Spinal cord (tissue), 10 donors: ENCODE measurements around the gene LCN15. TPM values are rescaled to one million over a fixed set of nuclear protein-coding genes. Genes with fewer than 3 reads are reported as not detected.
A peak's percentile ranks its signal among the peaks of the same experiment; 100 is the strongest.
"Not testable (repeated sequence)": the region's sequence is repeated elsewhere in the genome, so short reads cannot be mapped to it uniquely, and the experiment has no call there.

ENCODE experiments used
- DNase-seq, 6 donors: peaks; one replicate each; pipeline versions ENCODE4 v3.0.0 to v3.0.0-alpha.2; 2013 to 2015; ENCODE audit warnings: low spot score in 6 of 6, low read depth in 4 of 6
- H3K27ac ChIP-seq: one replicate; pipeline ENCODE4 v1.5.1; 2013; ENCODE audit warnings: low read depth, low read length, control low read depth
- H3K27me3 ChIP-seq: one replicate; pipeline ENCODE4 v1.6.1; 2013; ENCODE audit warnings: low read length; ENCODE audit not compliant: control insufficient read depth, insufficient read depth
- H3K36me3 ChIP-seq: one replicate; pipeline ENCODE4 v1.6.1; 2013; ENCODE audit warnings: low read length; ENCODE audit not compliant: control insufficient read depth, insufficient read depth
- H3K4me1 ChIP-seq: one replicate; pipeline ENCODE4 v1.6.1; 2013; ENCODE audit warnings: low read length; ENCODE audit not compliant: control insufficient read depth, insufficient read depth
- H3K4me3 ChIP-seq: one replicate; pipeline ENCODE4 v1.5.1; 2013; ENCODE audit warnings: low read depth, low read length, control low read depth
- H3K9me3 ChIP-seq: one replicate; pipeline ENCODE4 v1.6.1; 2013; ENCODE audit warnings: low read length; ENCODE audit not compliant: control insufficient read depth, insufficient read depth
- WGBS: methylation state at CpG from one replicate; pipeline ENCODE4 v1.1.5; 2013; ENCODE audit warnings: missing lambda C conversion rate; ENCODE audit not compliant: insufficient coverage; 5-methylcytosine and 5-hydroxymethylcytosine counted together
- polyA plus RNA-seq, 2 donors: library from polyadenylated mRNA; unstranded; fragments of 120-200 nt; gene quantifications; one replicate each; pipeline ENCODE4 v1.2.1, GENCODE V29; 2013; ENCODE audit not compliant: insufficient read length in 2 of 2
- total RNA-seq, 2 donors: library from RNA; depleted of rRNA in 1 of 2; stranded (reverse); fragments of 120-200 nt in 1 of 2; fragments of >200 nt in 1 of 2; gene quantifications; one replicate each; pipeline versions ENCODE4 v1.2.3 to v1.2.4, GENCODE V29; 2013 to 2014
- donor health status: healthy.

LCN15 gene
- total and polyA plus RNA-seq, 4 donors: 0.14 TPM; not detected in 3

DNA sequence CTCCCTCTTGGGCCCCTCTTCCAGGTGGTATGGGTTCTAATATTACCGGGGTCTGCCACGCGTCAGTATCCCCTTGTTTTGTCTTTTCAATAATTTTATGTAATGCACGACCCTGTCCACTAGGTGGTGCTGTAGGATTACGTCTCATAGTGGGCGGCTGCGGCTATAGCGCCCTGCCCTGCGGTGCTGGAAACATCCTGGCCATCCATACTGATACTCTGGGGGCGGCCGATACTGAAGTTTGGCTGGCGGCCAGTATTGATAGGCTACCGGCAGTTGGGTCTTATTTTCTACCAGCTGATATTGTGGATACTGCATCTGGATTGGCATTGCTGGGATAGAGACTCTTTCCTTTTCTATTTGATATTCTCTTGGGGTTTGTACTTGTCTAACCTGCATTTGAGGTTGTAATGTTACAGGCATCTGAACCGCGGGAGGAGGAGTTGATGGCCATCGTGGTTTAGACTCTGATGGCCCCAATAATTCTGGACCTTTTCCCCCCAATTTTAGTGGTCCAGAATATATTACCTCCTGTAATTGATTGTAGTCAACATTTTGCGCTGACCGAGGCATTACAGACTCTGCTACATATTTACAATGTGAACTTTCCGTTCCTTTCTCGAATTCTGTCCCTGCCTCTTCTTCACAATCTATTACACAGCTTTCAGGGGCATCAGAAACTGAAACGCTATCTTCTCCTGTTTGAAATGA is 23.5 kb upstream of the LCN15 start:
- peaks cover 27% of the 10 kb centered on the region for H3K4me1 ChIP-seq
- H3K27me3 ChIP-seq: no peaks in the 10 kb centered on the region
- H3K27ac ChIP-seq: no peak overlapping the region
- no peak overlapping the region for H3K4me3 ChIP-seq
- WGBS: 0% methylated on average over 7 of the region's 21 CpGs
- DNase-seq: peak in 3 of 6 donors; percentile 67 to 93 (median 90)
- no peaks in the 10 kb centered on the region for H3K9me3 ChIP-seq
- H3K36me3 ChIP-seq: peaks cover 7% of the 10 kb centered on the region

DNA sequence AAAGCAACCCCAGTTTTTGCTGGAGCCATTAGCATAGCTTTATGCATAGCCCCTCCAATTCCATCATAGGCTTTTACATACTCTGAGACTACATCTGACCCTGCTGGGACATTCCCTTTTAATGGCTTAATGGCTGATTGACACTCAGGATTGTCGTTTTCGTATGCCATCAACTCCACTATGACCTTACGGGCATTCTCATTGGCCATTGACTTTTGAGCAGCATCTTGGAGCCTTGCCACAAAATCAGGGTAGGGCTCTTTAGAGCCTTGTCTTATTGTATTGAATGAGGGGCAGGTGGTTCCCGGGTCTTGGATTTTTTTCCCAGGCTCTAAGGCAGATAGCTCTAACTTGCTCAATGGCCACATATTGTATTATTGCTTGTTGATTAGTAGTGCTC is 22.7 kb upstream of the LCN15 start:
- peak in 1 of 6 donors; percentile 33 for DNase-seq
- not testable (repeated sequence) for H3K27me3 ChIP-seq, H3K9me3 ChIP-seq, H3K4me3 ChIP-seq, H3K36me3 ChIP-seq, H3K27ac ChIP-seq
- no CpG with 5 or more reads among the region's 4 CpGs for WGBS
- peaks cover 18% of the 10 kb centered on the region for H3K4me1 ChIP-seq

GRCh38 chr9:136786451-136786850 is 22.1 kb upstream of the LCN15 start:
- H3K27me3 ChIP-seq: no peaks in the 10 kb centered on the region
- no peak overlapping the region for H3K4me3 ChIP-seq
- peaks cover 13% of the 10 kb centered on the region for H3K4me1 ChIP-seq
- 39% methylated on average over 6 of the region's 10 CpGs for WGBS
- H3K36me3 ChIP-seq: no peaks in the 10 kb centered on the region
- no peak for DNase-seq
- no peaks in the 10 kb centered on the region for H3K9me3 ChIP-seq
- no peak overlapping the region for H3K27ac ChIP-seq

- not testable (repeated sequence) for H3K27me3 ChIP-seq, DNase-seq, H3K9me3 ChIP-seq, H3K36me3 ChIP-seq, H3K4me1 ChIP-seq, H3K4me3 ChIP-seq, H3K27ac ChIP-seq
- WGBS: 85% methylated on average over 22 of the region's 23 CpGs
These were observed 21.4 kb upstream of the LCN15 start for GRCh38 chr9:136785565-136786355.

DNA sequence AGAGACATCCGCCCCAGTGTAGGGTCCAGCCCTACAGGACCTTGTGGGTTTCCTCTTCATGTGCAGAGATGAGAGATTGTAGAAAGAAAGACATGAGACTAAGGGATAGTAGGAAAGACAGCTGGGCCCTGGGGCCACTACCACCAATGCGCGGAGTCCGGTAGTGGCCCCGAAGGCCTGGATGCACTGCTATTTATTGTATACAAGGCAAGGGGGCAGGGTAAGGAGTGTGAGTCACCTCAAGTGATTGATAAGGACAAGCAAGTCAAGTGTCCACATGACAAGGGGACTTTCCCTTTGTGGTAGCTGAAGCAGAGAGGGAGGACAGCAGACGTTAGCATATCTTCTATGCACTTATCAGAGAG is 20.7 kb upstream of the LCN15 start:
- DNase-seq: no peak
- H3K4me3 ChIP-seq: no peak overlapping the region
- 96% methylated on average over 6 of the region's 6 CpGs for WGBS
- H3K9me3 ChIP-seq: no peaks in the 10 kb centered on the region
- peaks cover 8% of the 10 kb centered on the region for H3K4me1 ChIP-seq
- no peak overlapping the region for H3K27ac ChIP-seq
- H3K27me3 ChIP-seq: no peaks in the 10 kb centered on the region
- H3K36me3 ChIP-seq: no peaks in the 10 kb centered on the region

- H3K4me3 ChIP-seq: no peak overlapping the region
- no peaks in the 10 kb centered on the region for H3K9me3 ChIP-seq
- DNase-seq: peak in 1 of 6 donors; percentile 67
- 79% methylated on average over 3 of the region's 9 CpGs for WGBS
- H3K27ac ChIP-seq: no peak overlapping the region
- no peaks in the 10 kb centered on the region for H3K36me3 ChIP-seq
- no peaks in the 10 kb centered on the region for H3K27me3 ChIP-seq
- H3K4me1 ChIP-seq: peaks cover 5% of the 10 kb centered on the region
These were observed 20.1 kb upstream of the LCN15 start for GRCh38 chr9:136784249-136784996.

- no CpG with 5 or more reads among the region's 3 CpGs for WGBS
- H3K27me3 ChIP-seq: peaks cover 3% of the 10 kb centered on the region
- no peak overlapping the region for H3K4me3 ChIP-seq
- H3K9me3 ChIP-seq: no peaks in the 10 kb centered on the region
- peaks cover 1% of the 10 kb centered on the region for H3K4me1 ChIP-seq
- no peaks in the 10 kb centered on the region for H3K36me3 ChIP-seq
- H3K27ac ChIP-seq: no peak overlapping the region
- DNase-seq: no peak
These were observed 18.1 kb upstream of the LCN15 start for GRCh38 chr9:136782452-136782851.

GRCh38 chr9:136779808-136780207 is 15.5 kb upstream of the LCN15 start:
- H3K4me3 ChIP-seq: no peak overlapping the region
- no peak overlapping the region for H3K27ac ChIP-seq
- H3K4me1 ChIP-seq: no peaks in the 10 kb centered on the region
- no peak for DNase-seq
- 47% methylated on average over 3 of the region's 5 CpGs for WGBS
- no peaks in the 10 kb centered on the region for H3K36me3 ChIP-seq
- H3K27me3 ChIP-seq: peaks cover 3% of the 10 kb centered on the region
- no peaks in the 10 kb centered on the region for H3K9me3 ChIP-seq

GRCh38 chr9:136777359-136777758 is 13.0 kb upstream of the LCN15 start:
- H3K9me3 ChIP-seq: no peaks in the 10 kb centered on the region
- no peaks in the 10 kb centered on the region for H3K36me3 ChIP-seq
- H3K27me3 ChIP-seq: peaks cover 3% of the 10 kb centered on the region
- no peak overlapping the region for H3K4me3 ChIP-seq
- WGBS: 87% methylated on average over 14 of the region's 14 CpGs
- no peaks in the 10 kb centered on the region for H3K4me1 ChIP-seq
- peak overlapping the region; percentile 33 for H3K27ac ChIP-seq
- no peak for DNase-seq
